GM19468 (cell line): ENCODE data around the gene HACL1.
"Not testable (repeated sequence)": the region's sequence is repeated elsewhere in the genome, so short reads cannot be mapped to it uniquely, and the experiment has no call there.

ENCODE experiments used
- ATAC-seq: cut with Tn5 transposase; IDR thresholded peaks from one replicate; pipeline ENCODE4 v1.9.1; 2021; ENCODE audit warnings: mild to moderate bottlenecking, moderate library complexity, moderate number of reproducible peaks; ENCODE audit not compliant: unreplicated experiment; ENCODE audit errors: extremely low read depth

The HACL1 gene

DNA sequence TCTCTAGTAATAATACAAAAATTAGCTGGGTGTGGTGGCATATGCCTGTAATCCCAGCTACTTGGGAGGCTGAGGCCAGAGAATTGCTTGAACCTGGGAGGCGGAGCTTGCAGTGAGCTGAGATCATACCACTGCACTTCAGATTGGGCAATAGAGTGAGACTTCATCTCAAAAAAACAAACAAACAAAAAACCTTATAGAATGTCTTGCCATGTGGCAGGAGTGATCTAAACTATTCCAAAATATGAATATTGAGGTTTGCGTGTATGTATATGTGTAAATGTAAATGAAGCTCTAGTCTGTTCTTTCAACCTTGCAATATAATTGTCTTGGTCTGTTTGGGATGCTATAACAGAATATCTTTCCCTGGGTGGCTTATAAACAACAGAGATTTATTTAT is 68.8 kb downstream of the HACL1 start:
- not testable (repeated sequence) for ATAC-seq

DNA sequence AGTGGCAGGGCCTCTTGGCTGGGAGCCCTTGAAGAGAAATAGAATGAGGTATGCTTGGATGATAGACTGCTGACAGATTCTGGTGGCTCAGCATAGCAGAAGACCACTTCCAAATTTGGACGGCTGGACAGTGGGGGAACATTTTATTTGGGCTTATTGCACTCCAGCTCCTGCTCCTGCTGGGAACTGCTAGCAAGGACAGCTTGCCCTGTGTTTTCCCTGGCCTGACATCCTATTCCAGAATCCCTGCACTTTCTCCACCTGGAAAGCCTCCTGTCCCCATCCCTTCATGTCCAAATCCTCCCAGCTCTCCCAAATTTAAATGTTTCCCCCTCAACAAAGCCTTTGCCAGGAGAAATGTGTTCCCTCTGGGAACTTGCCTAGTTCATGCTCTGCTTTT is 70.0 kb downstream of the HACL1 start:
- ATAC-seq, result no peak

DNA sequence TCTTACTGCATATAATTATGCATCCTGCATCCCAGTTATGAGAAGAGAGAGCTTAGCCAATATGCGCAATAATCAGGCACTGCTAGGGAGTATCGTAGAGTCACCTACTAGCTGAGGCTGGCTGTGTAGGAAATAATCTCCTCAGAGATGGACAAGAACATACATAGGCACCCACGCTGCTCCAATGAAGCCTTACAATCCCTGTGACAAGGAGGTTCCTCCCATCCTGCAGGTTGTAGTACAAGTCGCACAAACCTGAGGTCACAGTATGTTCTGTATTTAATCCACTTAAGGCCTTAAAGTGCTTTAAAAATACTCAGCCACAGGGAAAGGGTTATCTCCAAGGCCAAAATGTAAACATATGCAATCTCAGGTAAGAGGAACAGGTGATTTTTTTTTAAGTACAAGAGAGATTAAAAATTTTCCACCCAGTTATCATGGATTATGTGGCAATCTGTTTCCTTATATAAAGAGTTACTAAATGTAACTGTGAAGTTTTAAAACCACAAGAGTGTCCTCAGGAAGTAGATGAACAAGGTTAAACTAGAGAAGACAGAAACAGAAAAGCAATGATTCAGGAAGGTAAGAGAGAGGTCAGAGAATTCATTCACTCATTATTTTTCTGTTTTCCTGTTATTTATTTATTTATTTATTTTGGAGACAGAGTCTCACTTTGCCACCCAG is 72.4 kb downstream of the HACL1 start:
- ATAC-seq, result no peak

DNA sequence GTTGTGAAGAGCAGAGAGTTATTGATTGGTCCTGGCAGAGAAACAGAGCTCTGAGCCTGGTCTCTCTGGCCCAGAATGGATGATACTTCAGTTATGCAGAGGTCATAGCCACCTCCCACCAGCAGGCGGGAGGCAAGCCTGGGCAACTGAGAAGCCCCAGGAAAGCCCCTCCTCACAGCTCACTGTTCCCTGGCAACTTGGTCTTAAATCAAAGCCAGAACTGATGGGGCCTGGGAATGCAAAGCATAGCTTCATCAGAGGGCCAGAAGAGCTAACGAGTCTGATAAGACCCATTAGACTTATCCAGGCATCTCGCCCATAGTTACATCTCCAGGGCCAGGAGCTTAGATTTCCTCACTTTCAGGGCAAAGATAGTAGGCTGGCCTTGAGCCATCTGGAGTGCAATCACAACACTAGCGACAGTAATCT is 74.3 kb downstream of the HACL1 start:
- no peak for ATAC-seq

DNA sequence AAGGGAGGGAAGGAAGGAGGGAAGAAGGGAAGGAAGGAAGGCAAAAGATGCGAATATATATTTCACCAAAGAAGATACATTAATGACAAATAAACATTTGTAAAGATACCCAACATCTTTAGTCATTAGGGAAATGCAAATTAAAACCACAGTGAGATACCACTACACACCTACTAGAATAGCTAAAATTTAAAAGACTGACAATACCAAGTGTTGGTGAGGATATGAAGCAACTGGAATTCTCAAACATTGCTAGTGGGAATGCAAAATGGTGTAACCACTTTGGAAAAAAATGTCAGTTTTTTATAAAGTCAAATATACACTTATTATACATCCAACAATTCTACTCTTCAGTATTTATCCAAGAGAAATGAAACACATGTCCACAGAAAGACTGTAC is 75.6 kb downstream of the HACL1 start:
- no peak for ATAC-seq

DNA sequence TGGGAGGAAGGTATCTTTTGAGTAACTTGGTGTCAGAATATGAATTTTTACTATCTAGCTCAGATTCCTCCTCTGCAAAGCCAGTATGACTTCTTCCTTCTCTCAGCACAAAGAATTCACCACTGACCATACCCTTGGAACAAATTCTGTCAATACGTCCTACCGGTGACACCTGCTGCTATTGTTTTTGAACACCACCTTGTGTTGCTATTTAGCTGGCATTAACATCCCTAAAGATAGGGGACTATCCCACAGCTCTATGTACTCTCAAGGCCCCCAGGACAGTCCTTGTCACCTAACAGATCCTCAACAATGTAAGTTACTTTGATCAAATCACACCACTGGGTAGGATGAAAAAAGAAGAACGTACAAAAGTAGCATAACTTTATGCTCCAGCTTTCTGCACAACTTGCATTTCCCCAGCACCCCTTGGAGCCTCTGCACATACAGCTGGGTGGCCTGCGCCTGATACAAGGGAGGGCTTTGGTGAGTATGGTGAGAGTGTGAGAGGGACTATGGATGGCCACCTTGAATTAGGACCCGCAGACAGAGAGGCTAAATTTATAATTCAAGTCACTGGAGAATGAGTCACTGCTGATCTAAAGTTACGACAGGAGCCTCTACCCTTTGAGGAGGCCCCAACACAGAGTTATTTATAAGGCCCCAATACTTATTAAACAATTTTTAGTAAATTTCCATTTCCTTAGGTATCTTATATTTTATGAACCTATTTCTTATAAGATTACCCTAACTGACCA is 77.5 kb downstream of the HACL1 start:
- ATAC-seq, result no peak

DNA sequence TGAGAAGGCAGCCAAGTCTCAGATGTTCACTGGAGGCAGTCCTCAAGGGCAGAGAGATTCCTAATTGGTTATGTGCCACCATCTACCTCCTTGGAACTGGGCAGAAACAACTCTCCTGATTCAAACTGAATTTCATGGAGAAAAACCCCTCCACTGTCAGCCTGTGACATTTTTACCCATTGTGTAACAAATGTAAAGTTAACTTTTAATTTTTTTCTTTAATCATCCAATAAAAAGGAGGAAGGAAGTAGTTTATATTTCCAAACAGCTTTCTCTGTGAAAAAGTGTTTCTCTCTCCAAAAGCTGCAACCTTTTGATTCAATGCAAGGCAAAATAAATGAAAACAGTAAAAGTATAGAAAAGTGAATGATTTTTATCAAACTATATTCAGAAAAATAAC is 79.4 kb downstream of the HACL1 start:
- no peak for ATAC-seq

DNA sequence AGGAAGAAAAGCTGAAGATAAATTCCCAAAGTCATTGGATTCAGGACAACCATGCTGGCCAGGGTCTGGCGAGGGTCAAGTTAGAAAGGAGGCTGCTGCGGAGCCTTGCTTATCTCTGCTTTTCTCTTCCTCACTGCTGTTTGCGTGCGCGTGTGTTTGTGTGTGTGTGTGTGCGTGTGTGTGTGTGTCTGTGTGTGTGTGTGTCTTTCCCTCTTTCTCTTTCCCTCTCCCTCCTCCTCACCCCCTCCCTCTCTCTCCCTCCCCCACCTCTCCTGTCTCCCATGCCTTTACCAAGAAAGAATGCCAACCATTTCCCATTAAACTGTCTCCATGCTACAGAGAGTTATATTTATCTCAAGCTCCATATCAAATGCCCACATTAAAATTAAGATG is 79.8 kb downstream of the HACL1 start, which contains the start of gene COLQ:
Gene COLQ, minus strand, starts transcription at position 134 of the 393 bp plus-strand sequence. Its CDS starts 81 bp downstream, at position 53.
- no peak for ATAC-seq

DNA sequence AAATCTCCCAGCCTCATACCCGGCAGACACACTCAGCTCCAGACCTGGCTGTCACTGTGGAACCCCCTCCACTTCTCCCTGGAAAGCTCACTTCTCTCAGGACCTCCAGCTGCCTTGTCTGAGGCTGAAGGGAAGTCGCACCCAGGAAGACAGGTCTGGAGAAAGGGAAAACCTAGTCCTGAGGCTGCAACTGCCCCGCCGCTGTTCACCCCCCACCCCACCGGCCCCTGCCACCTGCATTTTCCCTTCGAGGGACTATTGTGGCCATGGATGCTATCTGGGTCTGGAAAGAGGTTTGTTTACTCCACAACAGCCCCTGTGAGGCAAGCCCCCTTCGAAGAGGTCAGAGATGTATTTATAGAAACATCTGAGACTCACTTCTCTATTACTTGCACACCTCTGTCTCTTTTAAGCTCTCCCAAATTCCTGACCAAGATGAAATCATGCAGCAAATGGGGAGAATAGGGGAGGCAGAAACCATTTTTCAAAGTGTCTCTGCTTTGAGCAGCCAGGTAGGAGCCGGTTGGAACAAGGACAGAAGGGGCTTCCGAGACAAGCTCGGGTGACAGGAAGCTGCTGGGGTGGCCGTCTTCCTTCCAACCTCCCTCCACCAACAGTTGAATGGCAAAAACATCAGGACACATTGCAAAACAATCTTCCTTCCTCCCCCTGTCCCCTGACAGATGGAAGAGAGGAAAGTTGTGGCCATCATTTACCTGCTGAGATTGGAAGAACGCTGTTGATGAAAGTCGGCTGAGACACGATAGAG is 80.4 kb downstream of the HACL1 start:
- ATAC-seq, result no peak

DNA sequence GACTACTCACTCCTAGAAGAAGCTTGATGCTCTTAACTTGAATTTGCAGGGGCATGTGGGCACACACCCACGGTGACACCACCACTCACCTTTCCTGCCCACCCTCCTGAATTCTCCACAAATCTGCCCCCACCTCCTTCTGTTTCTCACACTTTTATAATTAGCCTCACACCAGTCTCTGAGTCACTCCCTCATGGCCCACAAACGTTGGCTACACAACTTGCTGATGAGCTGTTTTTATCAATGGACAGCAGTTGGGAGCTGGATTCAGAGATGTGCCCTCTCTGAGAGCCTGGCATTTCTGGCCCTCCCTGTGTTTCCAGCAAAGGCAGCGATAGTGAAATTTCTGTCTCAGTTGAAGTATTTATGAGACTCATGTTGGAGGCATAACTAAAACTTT is 81.2 kb downstream of the HACL1 start:
- no peak for ATAC-seq

DNA sequence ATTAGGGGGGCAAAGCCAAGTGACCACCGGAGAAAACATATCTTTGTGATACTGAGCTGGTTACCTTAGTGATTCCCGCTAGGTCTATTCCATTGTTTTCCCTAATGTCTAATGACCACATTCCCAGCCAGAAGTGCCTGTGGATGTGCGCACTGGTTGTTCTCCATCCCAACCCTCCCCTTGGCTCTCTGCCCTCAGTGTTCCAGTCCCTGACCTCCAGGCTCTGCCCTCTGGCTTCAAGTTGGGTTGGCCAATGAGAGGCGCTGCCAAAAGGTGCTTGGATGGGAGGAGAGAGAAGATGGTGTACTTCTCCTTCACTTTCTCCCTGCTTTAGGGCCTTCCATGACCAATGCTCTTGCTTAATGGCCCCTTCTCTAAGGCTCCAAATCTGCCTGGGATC is 82.3 kb downstream of the HACL1 start:
- no peak for ATAC-seq

DNA sequence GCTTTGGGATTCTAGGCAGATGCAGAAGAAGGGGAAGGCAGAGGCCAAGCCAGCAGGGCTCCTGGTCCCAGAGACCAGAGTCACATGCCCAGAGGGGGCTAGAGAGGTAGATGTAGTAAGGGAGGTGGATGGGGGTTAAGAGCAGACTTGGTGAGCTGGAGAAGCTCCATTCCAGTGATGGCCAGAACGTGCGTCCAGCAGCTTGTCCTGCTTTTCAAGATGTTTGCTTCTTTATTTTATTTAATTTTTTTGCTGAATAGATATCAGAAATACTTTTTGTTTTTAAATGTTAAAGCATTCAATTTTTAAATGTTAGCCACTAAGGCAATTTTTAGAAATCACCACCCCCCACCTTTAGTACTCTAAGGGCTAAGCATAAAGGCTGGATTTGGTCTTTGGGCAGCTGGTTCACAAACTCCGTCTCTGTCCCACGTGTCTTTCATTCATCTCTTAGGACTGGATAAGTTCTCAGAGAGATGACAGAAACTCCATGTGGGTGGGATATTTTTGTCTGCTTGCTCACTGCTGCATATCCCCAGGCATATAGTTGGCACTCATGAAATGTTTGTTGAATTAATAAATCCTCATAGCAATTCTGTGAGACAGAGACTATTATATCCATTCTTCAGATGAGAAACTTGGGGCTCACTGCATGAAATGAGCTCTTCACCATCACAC is 86.6 kb downstream of the HACL1 start:
- ATAC-seq, result no peak

DNA sequence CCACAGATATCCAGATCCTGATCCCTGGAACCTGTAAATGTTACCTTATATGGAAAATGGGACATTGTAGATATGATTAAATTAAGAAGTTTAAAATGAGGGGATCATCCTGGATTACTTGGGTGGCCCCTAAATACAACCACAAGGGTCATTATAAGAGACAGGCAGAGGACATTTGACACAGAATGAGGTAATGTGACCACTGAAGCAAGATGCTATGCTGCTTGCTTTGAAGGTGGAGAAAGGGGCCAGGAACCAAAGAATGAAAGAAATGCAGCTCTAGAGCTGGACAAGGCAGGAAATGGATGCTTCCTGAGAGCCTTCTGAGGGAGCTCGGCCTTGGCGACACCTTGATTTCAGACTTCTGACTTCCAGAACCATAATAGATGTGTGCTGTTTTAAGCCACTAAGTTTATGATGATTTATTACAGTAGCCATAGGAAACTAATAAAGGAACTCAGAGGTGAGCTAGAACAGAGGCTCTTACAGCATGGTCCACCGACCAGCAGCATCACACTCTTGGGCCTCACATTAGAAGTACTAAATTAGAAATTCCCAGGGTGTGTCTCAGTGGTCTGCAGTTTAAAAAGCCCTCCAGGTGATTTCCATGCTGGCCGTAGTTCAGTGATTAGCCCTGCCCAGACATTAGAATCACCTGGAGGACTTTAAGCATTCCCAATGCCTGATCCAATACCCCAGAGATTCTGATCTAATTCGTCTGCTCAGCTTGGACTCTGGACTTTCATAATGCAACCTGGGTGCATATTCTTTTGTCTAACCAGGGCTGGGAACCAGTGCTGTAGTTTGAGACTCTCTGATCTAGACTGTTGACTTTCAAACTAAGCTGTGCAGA is 87.3 kb downstream of the HACL1 start:
- no peak for ATAC-seq

DNA sequence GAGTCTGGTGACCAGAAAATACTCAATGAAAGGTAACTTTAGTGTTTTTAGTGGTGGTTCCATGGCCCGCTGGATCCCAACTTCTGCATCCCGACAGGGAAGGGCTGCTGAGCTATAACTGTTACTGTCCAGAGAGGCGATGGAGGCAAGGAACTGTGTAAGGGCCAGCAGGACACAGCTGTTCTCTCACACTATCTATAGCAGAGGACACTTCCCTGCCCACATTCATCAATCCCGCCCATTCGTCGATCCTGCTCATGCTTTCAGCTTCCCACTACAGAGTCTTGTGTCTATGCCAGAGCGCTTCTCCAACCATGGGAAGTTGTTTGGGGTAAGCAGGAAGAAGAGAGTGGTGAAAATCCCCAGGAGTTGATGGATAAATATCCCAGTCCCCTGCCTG is 88.3 kb downstream of the HACL1 start:
- ATAC-seq, result no peak

DNA sequence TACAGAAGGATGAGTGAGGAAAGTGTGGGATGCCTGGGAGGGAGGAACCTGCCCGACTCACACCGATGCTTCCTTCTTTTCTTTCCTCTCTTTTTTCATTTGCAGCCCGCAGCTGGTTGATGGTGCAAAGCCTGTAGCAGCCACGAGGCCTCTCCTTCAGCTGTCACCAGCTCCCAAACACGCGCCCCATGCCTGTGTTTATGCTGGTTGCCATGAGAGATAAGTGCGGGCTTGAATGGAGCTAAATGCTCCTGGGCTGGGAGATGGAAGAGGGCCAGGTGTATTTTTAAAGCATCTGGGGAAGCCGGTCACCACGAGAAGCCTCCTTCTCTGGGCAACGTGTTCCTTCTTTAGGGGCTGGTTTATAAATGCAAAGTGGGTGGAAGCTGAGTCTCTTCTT is 89.2 kb downstream of the HACL1 start:
- ATAC-seq, result no peak

DNA sequence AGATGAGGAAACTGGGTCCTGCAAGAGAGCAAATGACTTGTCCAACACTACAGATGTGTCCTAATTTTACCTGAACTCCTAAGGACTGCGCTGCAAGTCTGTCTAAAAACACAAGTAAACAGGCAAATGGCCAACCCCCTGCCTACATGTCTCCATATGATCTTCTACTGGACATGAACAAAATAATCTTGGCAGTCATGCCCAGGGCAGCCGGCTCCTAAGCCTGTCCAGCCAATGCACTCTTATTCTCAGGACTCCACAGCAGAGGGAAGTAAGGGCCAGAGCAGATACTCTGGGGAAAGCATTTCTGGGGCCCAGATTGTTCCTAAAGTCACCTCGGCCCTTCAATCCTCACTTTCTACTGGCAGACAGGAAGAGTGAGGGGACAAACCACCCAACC is 90.2 kb downstream of the HACL1 start:
- ATAC-seq, result no peak
